Fibroblast of gingiva (primary cell): ENCODE measurements around the gene TBCC.
"Not testable (repeated sequence)": the region's sequence is repeated elsewhere in the genome, so short reads cannot be mapped to it uniquely, and the experiment has no call there.

Experiments used
- DNase-seq: peaks from one replicate; pipeline ENCODE4 v3.0.0-alpha.2; 2011; ENCODE audit warnings: low read depth

The TBCC gene

GRCh38 chr6:42769836-42770235 is 23.9 kb upstream of the TBCC start:
- DNase-seq: no peak

- DNase-seq: no peak
Observed at GRCh38 chr6:42769051-42769450, 23.1 kb upstream of the TBCC start.

DNA sequence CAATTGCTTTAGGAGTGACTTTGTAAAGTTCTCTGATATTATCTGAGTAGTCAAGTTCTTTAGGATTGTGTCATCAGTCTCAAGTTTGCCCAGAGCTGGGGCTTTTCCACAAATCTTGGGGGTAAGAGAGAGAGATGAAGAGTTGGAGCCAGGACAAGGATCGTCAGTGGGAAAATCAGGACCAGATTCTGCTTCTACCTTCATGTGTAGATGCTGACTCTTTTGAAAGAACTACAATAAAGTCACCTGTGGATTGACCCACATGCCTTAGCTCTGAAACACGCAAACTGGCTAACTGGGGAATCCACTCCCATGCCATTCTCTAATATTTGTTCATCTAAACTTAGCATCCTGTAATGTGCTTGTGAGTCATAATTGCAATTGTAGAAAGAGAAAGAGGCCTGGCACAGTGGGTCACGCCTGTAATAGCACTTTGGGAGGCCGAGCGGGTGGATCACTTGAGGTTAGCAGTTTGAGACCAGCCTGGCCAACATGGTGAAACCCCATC is 20.3 kb upstream of the TBCC start:
- DNase-seq: peak; percentile 62

- DNase-seq: peak; percentile 6
Observed at GRCh38 chr6:42764911-42765648, 19.2 kb upstream of the TBCC start.

DNA sequence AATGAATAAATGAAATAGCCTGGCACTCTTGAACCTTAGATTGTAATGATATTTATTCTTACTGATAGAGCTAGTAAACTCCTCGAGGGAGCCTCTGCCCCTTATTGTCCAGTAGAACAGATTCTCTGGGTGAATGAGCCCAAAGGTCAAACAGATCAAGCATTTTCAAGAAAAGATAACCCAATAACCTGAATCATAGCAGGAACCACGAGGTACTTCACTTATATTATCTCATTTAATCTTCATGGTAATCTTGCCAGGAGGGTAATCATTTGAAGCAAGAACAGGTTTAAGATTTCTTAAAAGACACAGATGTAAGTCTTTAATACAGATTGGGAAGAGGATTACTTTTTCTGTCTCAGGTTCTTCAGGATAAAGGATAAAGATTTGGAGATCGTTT is 17.0 kb upstream of the TBCC start:
- no peak for DNase-seq

GRCh38 chr6:42762426-42762859 is 16.5 kb upstream of the TBCC start:
- no peak for DNase-seq

DNA sequence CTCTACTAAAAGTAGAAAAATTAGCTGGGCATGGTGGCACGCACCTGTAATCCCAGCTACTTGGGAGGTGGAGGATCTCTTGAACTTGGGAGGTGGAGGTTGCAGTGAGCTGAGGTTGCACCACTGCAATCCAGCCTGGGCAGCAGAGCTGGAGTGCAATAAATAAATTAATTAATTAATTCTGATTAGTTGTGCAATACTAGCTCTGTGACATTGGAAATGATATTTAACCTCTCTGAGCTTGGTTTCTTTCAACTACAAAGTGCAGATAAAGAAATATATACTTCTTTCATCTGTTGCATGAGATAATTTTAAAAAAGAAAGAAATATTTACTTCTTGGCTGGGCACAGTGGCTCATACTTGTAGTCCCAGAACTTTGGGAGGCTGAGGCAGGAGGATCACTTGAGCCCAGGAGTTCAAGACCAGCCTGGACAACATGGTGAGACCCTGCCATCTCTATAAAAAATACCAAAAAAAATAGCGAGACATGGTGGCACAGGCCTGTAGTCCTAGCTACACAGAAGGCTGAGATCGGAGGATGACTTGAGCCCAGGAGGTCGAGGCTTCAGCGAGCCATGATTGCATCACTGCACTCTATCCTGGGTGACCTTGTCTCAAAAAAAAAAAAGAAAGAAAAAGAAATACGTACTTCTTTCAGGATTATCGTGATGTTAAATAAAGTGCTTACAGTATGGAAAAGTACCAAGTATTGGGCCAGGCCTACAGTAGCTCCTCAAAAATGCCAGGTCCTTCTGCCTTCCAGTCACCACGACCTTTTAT is 15.6 kb upstream of the TBCC start:
- no peak for DNase-seq

GRCh38 chr6:42758756-42759430 is 13.0 kb upstream of the TBCC start:
- no peak for DNase-seq

GRCh38 chr6:42756722-42757121 is 10.8 kb upstream of the TBCC start:
- DNase-seq: no peak

DNA sequence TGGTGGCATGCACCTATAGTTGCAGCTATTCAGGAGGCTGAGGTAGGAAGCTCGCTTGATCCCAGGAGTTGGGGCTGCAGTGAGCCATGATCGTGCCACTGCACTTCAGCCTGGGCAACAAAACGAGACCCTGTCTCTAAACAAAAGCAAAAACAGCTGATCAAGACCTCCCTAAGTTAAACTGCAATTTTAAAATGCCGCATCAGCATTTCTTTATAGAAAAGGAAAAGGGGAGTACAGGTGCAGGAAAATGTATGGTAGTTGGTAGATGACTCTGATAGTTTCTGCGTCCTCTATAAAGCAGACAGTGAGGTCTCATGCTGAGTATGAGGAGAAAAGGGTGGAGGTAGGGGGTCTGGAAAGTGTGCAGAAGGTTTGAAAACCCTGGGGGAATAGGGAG is 8.9 kb upstream of the TBCC start:
- DNase-seq: no peak

DNA sequence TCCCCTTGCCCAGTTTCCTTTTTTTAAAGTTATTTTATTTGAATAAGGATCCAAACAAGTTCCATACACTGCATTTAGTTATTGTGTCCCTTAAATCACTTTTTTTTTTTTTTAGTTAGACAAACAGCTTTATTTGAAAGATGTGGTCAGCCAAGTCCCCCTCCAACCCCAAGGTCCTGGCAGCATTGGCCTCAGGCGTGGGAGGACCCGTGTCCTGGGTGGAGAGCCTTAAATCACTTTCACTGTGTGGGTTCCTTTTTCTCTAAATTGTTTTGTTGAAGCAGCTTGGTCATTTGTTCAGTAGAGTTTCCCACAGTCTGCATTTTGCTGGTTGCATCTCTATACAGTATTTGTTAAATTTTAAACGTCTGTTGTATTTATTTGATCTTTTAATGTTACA is 5.2 kb upstream of the TBCC start:
- DNase-seq: no peak

- DNase-seq: no peak
Observed at GRCh38 chr6:42748203-42748898, 2.4 kb upstream of the TBCC start.

DNA sequence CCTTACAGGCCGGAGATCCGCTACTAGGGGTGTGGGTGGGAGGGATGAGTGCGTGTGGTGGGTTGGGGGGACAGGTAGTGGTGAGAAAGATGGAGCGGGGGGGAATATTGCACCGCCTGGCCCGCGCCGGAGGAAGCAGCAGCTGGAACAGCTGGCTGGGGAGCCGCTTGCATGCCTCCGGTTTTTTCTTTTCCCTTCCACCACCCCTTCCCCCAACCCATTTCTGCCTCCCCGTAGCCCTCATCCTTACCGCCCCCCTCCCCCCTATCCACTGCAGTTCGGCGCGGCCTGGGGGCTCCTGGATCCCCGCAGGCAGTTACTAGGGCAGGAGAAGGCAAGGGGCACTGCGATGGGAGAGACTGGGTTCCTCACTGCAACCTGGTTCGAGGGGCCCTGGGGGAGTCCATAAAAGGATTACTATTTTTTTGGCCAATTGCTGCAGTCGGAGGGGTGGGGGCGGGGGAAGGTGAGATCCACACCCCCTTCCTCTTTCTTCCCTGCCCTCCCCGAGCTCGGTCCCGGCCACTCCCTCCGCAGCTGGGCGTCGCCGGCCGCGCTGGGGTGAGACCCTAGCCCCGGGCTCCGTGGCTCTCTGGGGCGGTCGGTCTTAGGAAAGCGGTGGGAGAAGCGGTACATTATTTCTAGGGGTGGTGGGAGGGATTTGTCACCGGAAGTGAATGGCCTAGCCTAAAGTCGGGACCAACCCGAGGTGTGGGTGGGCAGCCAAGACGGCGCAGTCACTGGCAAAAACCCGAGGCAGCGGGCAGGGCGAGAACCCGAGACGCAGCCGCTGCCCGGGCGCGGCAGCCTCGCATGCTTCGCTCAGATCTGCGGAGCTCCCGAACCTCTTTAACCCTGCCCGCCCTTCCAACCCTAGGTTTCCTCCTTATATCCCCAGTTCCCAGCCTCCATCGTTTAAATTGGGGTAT is 824 bp upstream of the TBCC start:
- DNase-seq: peak; percentile 94

- peak; percentile 12 for DNase-seq
Observed at GRCh38 chr6:42745083-42745639, 742 bp downstream of the TBCC start.

DNA sequence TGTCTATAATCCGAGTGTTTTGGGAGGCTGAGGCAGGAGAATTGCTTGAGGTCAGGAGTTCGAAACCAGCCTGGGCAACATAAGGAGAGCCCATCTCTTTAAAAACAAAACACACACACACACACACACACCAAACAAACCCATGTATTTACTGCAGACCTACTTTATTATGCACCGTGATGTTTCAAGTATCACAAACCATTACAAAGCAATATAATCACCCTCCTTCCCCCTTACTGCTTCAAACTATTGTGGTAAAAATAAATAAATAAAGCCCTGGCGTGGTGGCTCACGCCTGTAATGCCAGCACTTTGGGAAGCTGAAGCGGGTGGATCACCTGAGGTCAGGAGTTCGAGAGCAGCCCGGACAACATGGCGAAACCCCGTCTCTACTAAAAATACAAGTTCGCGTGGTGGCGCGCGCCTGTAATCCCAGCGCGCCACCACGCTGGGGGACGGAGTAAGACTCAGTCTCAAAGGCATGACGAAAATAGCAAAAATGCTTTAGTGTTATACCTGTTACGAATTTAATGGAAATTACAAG is 1.5 kb downstream of the TBCC start:
- DNase-seq: no peak

DNA sequence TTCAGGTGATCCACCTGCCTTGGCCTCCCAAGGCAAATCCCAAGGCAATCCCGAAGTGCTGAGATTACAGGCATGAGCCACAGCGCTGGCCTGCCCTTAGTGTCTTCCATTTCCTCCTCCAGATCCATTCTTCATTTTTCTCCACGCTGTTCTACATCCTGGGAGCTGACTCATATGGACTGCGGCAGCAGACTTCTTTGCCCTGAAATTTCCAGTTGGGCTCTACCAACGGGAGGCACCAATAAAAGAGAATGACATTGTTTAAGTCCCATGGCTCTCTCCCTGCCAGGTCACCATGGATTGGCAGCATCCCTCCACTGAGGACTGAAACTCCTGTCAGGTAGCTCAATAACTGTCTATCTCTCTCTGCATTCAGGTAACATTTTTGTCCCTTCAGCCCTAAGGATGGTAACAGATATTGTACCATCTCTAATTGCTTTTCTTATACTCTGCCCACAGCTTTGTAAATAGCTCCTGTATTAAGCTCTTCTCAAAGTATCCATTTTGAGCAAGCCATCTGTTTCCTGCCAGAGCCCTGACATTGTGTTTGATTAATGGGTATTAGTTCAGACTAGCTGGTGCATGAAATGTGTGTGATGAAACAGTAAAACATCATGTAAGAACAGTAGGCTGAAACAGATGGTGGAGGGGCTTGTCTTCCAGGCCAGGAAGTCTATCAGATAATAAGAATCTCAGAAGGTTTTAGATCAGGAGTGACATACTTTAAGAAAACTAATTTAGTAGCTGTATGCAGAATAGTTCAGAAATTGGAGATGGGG is 3.6 kb downstream of the TBCC start:
- peak; percentile 53 for DNase-seq

DNA sequence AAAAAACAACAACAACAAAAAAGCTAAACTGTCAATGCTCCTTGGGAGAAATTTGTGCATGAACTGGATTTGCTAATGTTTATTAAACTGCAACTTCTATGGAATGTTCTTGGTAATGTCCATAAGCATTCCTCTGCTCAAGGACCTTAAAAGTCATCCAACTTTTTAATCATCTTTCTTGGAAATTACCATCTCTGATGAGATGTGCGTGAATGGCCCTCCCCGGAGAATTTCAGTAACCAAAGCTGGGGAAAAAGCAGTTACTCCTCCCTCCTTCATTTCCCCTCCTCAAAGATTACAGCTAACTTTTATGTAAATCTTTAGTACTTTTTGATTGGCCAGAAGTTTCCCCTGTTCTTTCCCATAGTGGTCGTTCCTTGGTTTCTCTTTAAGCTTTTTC is 5.2 kb downstream of the TBCC start:
- DNase-seq: peak; percentile 88

DNA sequence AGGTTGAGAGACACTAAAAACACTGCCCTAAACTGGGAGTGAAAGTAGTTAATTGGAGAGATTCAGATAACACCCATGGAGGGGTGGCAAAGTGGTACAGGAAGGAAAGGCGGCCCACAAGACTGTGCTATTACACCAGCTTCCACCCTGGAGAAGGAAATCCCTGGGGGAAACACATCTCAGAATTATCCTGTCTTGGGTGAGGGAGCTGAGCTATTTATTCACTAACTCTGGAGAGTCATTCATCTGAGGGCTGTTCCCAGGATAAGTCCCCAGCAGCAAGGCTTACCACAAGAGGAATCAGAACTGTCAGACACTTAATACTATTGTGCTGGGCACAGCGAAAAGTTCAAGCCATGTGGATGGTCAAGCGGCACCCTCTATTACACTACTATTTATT is 9.9 kb downstream of the TBCC start:
- no peak for DNase-seq

DNA sequence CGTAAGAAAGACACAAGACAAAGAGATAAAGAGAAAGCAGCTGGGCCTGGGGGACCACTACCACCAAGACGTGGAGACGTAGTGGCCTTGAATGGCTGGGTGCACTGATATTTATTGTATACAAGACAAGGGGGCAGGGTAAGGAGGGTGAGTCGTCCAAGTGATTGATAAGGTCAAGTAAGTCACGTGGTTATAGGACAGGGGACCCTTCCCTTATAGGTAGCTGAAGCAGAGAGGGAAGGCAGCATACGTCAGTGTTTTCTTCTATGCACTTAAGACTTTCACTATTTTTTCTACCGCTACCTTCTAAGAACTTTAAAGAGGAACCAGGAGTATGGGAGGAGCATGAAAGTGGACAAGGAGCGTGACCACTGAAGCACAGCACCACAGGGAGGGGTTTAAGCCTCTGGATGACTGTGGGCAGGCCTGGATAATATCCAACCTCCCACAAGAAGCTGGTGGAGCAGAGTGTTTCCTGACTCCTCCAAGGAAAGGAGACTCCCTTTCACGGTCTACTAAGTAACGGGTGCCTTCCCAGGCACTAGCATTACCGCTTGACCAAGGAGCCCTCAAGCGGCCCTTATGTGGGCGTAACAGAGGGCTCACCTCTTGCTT is 11.9 kb downstream of the TBCC start:
- not testable (repeated sequence) for DNase-seq
